NK-92 (cell line): ENCODE data around the gene LMOD1.
"Not testable (repeated sequence)": the region's sequence is repeated elsewhere in the genome, so short reads cannot be mapped to it uniquely, and the experiment has no call there.

Experiments used
- DNase-seq: peaks from one replicate; lab custom pipeline; 2025; ENCODE audit not compliant: unreplicated experiment; lab: John Stamatoyannopoulos, UW

Gene LMOD1

DNA sequence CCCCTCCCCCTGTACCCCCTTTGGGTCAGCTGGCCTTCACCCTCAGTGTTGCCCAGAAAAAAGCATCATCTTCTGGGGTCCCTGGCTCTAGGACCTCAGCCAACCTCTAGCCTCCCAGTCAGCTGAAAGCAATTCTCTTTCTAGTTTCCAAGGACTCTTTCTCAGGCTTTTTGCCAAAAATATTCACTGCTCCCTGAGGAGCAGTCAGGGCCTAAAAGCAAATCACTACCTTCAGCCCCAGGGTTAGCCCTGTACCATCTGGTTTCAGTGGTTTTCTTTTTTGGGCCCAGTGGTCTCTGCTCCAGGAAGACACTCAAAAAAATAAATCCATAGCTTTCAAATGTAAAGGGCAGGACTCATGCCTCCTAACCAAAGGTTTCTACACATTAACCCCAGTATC, 3.1 kb upstream of the LMOD1 start:
- no peak for DNase-seq

GRCh38 chr1:201947697-201948008, 1.3 kb upstream of the LMOD1 start:
- DNase-seq, result no peak

- no peak for DNase-seq
These were observed 505 bp downstream of the LMOD1 start for GRCh38 chr1:201945863-201946223.

DNA sequence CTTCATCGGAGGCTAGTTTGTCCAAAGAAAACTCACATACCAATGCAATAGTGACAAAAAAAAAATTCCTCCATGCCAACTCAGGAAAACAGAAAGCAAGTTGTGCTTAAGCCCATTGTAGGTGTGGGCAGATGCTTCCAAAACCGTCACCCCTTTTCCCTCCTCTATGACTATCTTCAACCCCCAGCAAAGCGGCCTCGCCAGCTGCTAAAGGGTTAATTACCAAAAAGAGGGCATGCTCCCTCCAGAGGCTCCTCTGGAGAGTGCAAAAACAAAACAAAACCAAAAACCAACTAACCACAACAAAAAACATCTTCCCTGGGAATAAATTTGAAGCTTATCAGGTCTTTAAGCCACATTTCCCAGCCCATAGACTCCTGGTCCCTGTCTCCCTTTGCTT, 1.2 kb downstream of the LMOD1 start:
- DNase-seq, result no peak

DNA sequence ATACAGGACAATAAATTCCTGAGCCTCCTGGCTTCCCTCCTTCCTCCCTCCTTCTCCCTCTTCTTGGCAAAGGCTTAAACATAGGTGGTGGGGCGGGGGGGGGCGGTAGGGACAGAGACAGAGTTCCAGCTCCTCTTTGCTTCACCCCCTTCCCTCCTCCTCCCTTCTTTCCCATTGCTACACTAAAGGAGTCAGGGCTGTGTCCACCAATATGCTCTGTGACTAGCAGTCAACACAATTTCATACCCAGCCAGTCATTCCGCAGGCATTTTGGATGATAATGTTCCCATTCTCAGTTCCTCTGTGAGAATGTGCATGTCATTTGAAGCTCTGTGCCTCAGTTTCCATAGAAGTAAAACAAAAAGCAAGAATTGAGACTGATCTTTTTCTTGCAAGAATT, 1.7 kb downstream of the LMOD1 start:
- no peak for DNase-seq

- DNase-seq, result no peak
These were observed 2.3 kb downstream of the LMOD1 start for GRCh38 chr1:201944002-201944401.

DNA sequence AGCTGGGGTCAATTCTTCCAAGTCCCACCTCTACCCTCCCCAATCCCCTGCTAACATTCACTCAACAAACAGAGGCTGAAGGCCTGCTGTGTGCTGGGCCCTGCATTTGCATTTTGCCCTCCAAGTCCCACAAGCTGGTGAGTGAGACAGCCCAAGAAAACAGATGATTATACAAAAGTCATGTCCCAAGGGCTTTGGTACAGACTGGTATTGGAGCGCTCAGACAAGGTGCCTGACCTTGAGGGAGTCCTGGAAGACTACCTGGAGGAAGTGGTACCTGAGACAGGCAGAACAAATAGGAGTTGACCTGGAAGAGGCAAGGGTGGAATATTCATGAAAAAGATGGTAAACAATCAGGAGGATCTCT, 4.2 kb downstream of the LMOD1 start:
- DNase-seq, result no peak

GRCh38 chr1:201941420-201942128, 4.8 kb downstream of the LMOD1 start:
- DNase-seq, result no peak

DNA sequence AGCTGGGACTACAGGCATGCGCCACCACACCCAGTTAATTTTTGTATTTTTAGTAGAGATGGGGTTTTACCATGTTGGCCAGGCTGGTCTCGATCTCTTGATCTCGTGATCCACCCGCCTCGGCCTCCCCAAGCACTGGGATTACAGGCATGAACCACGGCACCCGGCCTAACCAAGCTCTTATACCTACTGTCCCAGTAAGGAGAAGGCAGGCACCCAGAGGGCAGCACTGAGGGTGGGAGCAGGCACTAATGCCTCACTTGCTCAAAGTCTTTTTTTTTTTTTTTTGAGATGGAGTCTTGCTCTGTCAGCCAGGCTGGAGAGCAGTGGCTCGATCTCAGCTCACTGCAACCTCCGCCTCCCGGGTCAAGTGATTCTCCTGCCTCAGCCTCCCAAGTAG, 6.0 kb downstream of the LMOD1 start:
- DNase-seq, result not testable (repeated sequence)

DNA sequence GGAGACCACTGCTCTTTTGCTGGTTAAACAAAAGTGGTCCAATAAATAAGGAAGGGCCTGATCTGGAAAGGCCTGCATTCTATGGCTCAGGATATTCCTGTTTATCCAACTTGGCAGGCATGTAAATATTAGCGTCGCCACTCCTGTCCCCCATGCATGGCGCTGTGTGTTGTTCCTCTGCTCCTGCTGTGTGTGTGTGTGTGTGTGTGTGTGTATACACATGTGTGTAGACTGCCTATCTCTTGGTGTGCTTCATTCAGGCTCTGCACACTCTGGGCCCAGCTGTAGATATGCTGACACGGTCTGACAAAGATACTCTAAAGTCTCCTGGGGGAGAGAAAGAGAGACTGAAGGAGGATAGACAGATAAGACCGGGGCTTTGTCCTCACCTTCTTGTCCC, 6.8 kb downstream of the LMOD1 start:
- DNase-seq, result no peak

DNA sequence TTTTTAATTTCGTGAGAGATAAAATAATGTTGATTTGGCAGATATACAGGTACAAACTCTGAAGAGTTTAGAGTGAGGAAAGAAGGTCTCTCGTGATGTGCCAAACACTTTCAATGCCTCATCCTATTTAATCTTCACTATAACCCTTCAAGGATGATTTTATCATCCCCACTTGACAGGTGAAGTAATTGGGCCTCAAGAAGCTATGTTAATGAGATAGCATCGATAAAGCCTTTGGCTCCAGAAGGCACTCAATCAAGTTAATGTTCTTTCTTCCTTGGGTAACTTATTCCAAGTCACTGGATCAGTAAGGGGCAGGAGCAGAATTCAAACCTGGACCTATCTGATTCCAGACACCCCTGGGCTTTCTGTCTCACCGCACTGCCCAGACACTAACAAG, 7.2 kb downstream of the LMOD1 start:
- DNase-seq, result no peak

DNA sequence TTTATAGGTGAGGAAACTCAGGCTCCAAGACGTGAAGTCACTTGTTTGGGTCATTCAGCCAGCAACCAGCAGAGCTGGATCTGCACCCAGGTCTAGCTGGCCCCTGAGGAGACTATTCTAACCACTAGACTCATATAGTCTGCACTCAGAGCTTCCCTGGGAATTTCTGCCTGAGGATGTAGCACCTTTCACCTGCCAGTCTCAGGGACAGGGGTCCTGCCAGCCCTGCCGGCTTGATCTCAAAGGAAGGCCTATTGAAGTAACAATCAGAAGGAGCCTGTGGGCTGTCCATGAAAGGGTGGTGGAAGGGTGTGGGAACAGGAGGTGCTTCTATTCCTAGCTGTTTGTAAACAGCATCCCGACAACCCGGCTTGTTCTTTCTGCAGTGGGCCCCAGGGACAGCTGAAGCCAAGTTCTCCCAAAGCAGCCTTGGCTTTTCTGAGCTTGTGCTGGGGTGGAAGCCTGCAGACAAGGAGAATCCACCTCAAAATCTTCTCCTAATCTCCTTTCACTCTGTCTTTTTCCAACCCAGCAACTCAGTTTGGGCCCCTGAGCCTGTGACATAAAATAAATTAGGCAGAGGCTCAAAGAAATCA, 7.8 kb downstream of the LMOD1 start:
- no peak for DNase-seq

GRCh38 chr1:201937624-201938213, 8.6 kb downstream of the LMOD1 start:
- no peak for DNase-seq

DNA sequence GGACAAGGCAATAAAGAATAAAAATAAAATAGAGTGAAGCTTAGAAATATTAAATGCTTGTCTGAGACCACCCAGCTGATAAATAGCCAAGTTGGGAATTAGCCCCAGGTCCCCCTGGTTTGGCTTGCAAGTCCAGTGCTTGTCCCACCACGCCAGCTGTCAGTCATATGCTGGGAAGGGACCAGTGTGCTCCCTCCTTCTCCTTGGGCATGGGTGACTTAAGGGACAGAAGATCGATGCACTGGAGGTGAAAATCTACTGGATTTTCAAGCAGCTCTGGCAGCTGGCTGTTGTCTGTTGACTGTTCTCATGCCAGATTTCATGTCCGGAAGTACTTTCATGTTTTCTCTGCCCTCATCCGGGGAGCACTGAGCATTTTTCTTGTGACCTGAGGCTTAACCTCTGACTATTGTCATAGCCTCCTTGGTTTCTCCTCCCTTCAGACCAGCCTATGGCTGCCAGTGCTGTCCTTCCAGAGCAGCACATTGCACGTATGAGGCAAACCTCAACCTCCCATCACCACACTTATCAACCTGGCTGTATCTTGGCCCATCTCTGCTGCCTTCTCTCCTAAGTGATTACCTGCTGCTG, 12.4 kb downstream of the LMOD1 start:
- no peak for DNase-seq

GRCh38 chr1:201930803-201931202, 15.5 kb downstream of the LMOD1 start:
- no peak for DNase-seq

DNA sequence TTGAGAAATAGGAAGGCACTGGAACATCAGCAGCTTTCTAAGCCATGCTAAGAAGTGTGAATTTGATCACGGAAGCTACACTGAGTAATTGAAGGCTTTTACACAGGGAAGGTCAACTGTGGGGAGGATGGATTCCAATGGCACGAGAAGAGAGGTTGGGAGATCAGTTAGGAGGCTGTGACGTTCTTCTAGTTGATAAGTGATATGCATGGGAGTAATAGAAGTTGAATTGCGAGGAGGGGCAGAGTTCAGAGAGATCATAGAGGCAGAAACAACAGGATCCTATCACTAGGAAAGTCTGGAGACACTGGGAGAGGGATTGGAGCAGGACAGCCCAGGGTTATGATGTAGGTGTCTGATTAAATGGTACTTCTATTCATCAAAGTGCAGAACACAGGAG, 16.2 kb downstream of the LMOD1 start:
- no peak for DNase-seq

DNA sequence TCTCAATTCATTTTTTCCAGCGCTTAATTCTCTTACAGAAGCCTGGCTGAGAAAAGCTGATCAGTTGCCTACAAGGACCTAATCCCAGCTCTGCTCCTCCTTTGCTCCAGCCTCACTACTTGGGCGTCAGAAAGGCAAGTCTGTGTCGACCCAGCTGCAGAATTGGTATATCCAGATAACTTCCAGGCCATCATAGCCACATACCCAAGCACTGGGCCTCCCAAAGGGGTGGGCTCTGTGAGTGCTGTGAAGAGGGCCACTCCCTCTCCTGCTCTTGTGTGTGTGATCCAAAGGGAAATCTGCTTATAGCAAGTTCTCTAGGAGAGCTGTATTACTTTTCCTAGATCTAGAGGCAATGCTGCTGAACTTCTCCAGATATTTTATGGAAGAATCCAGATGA, 18.1 kb downstream of the LMOD1 start:
- DNase-seq, result no peak

- DNase-seq, result no peak
These were observed 20.2 kb downstream of the LMOD1 start for GRCh38 chr1:201925981-201926645.

DNA sequence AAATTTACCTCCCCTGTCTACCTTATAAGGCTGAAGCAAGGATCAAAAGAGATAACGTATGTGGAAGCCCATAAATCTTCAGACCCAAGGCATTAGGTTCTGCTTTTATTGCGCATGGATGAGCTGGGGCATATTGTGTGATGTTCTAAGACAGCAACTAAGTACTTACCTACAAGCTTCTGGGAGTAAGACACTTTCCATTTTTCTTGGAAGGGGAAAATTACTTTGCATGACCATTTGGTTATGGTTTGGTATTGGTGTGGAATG, 21.1 kb downstream of the LMOD1 start:
- DNase-seq, result no peak

DNA sequence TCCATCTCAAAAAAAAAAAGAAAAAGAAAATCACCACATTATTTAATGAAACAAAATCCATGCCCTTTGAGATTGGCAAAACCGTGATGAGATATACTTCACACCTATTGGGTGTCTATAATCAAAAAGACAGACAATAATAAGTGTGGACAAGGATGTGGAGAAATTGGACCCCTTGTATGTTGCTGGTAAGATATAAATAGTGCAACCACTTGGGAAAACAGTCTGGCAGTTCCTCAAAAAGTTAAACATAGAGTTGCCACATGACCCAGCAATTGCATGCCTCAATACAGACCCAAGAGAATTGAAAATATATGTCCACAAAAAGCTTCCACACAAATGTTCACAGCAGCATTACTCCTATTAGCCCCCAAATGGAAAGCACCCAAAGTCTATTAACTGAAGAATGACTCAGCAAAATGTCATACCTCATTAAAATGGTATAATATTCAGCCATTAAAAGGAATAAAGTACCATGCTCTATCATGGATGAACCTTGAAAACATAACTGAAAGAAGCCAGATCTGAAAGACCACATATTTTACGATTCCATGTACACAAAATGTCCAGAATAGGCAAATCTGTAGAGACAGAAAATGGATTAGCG, 24.3 kb downstream of the LMOD1 start:
- DNase-seq, result no peak

DNA sequence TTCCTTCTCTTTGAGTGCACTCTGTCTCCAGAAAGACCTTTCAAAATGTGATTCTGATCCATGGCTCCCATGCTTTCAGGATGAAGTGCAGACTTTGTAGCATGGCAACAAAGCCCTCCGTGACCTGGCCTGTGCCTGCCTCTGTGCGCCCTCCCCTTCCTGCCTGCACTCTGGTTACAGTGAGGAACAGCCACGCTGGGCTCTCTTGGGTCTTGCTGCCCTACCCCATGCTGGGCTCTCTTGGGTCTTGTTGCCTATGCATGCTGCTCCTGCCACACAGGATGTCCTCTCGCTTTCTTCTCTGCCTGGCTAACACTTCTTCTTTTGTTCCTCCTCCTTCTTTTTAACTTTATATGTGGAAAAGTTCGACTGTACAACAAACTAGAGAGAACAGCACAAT, 28.0 kb downstream of the LMOD1 start:
- DNase-seq, result no peak
